Stimulated activated CD8-positive, alpha-beta memory T cell treated with anti-CD3 and anti-CD28 coated beads, Interleukin-12 subunit alpha, Interleukin-12 subunit beta, amount 100 ng/mL, for 24 hours (primary cell): ENCODE results near the gene RAB4A.
"Not testable (repeated sequence)": the region's sequence is repeated elsewhere in the genome, so short reads cannot be mapped to it uniquely, and the experiment has no call there.

Source experiments
- DNase-seq: peaks from one replicate; pipeline ENCODE4 v3.0.0-alpha.2; 2020; ENCODE audit errors: extremely low read depth

The RAB4A gene

DNA sequence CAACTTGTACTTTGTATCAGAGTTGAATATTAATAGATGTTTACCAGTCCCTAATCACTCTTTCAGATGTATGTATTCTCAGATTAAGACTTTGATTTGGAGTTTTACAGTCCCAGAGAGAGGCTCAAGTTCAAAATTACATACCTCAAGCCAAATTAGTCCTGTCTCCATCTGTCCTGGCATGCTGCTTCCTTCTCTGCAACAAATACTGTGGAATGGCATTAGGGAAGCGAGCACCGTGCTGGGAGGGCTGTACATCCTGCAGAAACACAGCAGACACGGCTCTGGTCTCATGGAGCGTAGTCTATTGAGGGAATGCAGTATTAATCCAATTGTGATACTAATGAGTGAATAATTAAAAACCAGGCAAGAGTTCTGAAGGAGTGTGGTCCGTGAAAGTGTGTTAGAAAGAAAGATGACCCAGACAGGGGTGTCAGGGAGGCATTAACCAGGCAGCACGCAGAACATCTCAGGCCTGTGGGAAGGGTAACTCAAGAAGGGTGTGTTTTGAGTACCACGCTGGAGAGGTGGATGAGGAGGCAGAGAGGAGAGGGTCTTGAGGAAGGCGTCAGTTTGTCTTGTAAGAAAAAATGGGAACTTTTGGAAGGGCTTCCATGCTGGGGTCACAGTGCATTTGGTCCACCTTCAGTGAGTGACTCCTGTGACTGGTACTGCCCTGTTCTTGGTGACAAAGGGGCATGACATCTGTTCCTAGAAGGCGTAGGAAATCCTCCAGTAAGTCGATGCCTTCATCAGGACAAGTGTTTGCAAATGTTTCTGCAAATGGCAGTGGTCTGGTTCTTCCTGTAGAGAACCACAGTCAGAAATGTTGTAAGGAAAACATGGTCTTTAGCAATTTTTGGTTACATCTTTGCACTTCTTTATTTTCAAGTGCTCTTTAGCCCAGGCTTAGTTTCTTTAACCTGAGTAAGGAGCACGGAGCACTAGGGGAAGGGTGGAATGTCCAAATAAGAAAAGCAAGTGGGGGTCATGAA, 1.6 kb downstream of the RAB4A start:
- no peak for DNase-seq

DNA sequence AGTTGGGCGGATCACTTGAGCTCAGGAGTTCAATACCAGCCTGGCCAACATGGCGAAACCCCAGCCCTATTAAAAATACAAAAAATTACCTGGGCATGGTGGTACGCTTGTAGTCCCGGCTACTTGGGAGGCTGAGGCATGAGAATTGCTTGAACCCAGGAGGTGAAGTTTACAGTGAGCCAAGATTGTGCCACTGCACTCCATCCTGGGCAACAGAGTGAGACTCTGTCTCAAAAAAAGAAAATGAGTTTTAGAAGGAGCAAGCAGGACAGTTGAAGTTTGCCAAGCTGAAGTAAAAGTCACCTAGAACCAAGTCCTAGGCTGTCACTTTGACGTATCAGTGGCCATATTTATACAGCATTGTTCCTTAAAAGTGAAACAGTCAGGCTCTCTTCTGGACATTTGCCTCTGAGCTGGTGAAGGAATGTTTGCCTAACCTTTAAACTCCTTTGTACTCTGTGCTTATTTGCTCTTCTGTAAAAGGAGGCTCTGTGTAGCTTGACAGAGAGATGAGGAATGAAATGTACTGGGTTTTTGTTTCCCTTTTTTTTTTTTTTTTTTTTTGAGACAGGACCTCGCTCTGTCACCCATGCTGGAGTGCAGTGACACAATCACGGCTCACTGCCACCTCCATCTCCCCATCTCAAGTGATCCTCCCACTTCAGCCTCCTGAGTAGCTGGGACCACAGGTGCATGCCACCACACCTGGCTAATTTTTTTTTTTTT, 2.8 kb downstream of the RAB4A start:
- no peak for DNase-seq

- no peak for DNase-seq
These were observed 4.1 kb downstream of the RAB4A start for GRCh38 chr1:229275005-229275404.

DNA sequence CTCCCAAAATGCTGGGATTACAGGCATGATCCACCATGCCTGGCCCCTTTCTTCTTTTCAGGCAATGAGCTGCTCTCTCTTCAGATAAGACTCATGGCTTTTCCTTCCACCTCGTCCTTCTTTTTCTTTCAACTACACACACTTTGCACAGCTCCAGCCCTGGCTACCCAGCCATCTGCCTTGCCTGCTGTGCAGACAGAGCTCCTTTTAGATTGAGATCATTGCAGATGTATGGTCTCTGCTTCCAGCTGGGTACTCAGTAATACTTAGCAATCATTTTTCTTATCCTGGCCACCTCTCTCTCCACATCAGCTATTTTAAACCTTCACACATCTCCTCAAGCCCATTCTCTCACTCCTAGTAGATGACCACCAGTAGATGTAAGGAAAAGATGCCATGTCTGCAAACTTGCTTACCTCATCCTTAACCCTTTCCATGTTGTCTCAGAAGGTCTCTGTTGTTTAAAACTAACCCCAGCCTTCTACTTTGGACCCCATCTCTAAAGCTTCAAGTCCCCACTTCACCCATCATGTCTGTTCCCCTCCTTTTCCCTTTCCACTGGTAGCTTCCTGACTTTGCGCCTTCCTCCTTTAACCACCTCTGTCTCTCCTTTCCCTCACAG, 7.3 kb downstream of the RAB4A start:
- DNase-seq: no peak

DNA sequence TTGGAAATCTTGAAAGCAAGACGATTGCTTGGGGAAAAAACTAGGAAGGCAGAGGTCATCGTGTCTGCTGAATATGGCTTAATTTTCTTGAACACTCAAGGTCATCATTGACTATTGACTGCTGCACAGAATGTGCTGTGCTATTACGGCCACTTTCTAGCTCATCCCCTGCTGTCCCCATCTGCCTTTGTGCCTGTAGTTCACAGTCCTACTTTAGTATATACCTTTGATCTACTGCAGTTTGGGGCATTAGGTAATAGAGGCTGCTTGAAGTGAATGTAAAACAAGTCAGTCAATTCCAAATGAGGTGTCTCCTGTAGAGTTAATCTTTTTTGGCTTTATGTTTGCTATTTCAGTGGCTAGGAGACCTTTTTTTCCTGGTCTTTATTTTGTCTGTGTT, 8.3 kb downstream of the RAB4A start:
- DNase-seq: no peak

GRCh38 chr1:229280037-229280828, 9.3 kb downstream of the RAB4A start:
- DNase-seq: no peak

DNA sequence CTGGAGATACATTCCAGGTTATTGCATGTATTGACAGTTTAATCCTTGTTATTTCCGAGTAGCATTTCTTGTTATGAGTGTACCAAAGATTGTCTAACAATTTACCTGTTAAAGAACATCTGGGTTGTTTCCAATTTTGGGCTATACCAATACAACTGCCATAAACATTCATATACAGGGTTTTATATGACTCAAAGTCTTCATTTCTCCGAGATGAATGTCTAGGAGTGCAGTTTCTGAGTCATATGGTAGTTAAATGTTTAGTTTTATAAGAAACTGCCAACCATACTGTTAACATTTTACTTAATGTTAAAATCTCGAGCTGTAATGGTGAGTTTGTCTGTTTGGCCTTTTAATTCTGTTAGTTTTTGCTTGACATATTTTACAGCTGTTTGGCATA, 10.0 kb downstream of the RAB4A start:
- no peak for DNase-seq

DNA sequence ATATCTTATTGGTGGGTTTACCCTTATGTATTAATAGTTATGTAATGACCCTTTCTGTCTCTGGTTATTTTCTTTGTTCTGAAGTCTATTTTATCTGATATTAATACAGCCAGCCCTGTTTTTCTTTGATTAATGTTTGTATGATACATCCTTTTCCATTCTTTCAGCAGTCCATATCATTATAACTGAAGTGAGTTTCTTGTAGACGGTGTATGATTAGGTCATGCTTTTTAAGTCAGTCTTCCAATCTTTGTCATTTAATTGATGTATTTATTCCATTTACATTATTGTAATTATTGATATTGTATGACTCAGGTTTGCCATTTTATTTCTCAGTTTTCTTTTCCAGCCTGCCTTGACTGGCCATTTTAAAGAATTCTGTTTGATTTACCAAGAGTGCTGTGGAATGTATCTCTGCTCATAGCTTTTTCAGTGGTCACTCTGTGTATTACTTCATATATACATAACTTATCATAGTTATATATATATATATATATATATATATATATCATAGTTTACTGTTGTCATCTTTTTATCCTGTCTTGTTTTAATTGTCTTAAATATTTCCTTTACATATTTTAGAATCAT, 10.5 kb downstream of the RAB4A start:
- DNase-seq: no peak

- no peak for DNase-seq
These were observed 11.4 kb downstream of the RAB4A start for GRCh38 chr1:229282295-229282823.

DNA sequence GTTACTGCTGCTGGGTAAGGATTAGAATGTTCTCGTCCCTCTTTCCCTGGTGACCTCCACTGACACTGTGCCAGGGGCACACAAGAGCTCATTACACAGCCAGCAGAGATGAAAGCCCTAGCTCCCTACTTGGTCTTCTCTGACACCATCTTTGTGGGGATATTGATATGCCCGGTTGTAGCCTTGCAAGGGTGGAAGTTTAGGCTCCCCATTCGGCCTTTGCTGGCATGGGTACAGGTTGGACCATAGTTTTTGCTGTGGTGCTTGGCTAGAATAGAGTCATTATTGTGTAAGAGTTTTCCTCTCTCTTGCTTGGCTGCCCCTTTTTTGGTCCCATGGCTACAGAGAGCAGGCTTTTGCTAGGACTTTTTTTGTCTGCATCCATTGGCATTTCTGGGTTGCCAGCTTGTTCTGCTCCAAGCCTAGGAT, 12.3 kb downstream of the RAB4A start:
- DNase-seq: no peak

DNA sequence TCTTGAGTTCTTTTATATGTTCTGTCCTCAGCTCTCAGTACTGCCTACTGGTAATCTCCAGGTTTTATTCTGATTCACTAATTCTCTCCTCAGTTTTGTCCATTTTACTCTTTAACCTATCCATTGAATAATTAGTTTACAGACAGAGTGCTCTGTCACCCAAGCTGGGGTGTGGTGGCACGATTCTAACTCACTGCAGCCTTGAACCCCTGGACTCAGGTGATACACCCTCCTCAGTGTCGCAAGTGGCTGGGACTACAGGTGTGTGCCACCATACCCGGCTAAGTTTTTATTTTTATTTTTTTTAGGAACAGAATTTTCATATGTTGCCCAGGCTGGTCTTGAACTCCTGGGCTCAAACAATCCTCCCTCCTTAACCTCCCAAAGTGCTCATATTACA, 14.0 kb downstream of the RAB4A start:
- no peak for DNase-seq

GRCh38 chr1:229285440-229285839, 14.5 kb downstream of the RAB4A start:
- no peak for DNase-seq

DNA sequence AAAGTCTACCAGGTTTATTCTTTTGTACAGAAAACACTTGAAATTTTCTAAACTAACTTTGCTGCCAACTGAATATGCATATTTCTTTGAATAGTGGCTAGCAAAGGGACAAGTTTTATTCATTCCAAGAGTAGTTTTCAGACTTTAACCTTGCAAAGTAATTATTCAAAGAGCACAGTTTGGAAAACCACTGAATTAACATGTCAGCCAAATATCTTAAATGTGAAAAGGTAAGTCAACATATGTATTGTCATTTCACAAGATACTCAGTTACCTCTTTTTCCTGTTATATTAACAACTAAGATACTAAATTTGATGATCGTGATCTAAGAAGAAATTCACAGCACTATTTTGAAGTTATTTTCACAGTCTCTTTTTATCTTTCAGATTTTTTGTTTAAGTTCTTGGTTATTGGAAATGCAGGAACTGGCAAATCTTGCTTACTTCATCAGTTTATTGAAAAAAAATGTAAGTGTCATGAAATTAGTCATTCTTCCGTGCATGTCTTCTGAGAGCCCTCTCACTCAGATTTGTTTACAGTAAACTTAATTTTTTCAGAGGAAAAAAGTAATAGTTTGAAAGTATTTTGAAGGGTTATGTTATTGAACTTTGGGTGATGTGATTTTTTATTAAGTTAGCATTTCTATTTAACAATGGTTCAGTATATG, 15.3 kb downstream of the RAB4A start:
- DNase-seq: no peak

DNA sequence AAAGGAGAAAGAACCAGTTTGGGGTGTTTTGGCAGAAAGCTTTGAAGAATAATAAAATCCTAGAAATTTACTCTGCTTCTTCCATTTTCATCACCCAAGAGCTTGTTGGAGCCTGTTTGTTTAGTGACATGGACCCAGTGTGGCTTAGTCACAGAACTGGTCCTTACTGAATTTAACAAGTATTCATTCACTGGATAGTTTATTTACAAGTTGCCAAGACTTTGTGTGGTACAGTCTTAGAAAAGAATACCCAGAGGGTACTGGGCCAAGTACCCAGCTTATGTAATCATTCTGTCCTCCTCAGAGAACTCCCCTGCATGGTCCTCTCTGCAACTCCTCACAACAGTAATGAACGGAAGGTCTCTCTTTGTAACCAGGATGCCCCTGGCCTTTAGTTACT, 16.4 kb downstream of the RAB4A start:
- DNase-seq: no peak

DNA sequence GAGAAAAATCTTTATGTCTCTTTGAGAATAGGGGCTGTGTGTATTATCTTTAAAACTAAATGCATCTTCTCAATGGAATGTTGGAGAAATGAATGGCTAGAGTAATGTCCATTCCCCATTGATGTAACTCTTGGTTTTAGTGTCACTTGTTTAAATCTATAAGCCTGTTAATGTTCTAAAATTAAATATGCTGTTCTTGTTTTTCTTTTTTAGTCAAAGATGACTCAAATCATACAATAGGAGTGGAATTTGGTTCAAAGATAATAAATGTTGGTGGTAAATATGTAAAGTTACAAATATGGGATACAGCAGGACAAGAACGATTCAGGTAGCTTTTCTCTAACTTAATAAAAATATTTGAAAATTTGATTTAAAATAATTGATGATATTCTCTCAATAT, 17.6 kb downstream of the RAB4A start:
- DNase-seq: no peak

- not testable (repeated sequence) for DNase-seq
These were observed 20.8 kb downstream of the RAB4A start for GRCh38 chr1:229291686-229292085.

- DNase-seq: no peak
These were observed 22.8 kb downstream of the RAB4A start for GRCh38 chr1:229293528-229294204.

DNA sequence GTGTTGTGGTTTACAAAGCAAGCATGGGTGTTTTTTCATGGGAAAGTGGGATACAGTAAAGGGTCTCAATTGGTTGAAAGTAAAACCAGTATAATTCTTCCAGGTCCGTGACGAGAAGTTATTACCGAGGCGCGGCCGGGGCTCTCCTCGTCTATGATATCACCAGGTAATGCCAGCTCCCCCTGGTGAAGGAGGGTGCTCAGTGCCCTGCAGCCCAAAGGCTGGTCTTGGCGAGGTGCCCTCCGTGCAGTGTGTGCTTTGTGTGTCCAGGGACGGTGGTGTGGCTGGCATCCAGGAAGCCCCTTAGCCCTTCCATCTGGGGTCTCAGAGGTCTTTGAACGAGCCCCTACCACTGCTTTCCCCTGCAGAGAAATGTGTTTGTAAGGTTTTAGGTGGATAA, 24.8 kb downstream of the RAB4A start:
- DNase-seq: no peak

GRCh38 chr1:229296541-229296941, 25.6 kb downstream of the RAB4A start:
- DNase-seq: no peak

GRCh38 chr1:229297746-229298145, 26.8 kb downstream of the RAB4A start:
- DNase-seq: no peak
